NCI-H2196 treated with DMSO at 0.1 percent for 48 hours (cell line): ENCODE measurements around the gene P2RY10.
"Not testable (repeated sequence)": the region's sequence is repeated elsewhere in the genome, so short reads cannot be mapped to it uniquely, and the experiment has no call there.

Experiments used
- DNase-seq: peaks from one replicate; lab custom pipeline; 2025; ENCODE audit not compliant: unreplicated experiment; lab: John Stamatoyannopoulos, UW

The P2RY10 gene, protein sequence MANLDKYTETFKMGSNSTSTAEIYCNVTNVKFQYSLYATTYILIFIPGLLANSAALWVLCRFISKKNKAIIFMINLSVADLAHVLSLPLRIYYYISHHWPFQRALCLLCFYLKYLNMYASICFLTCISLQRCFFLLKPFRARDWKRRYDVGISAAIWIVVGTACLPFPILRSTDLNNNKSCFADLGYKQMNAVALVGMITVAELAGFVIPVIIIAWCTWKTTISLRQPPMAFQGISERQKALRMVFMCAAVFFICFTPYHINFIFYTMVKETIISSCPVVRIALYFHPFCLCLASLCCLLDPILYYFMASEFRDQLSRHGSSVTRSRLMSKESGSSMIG

GRCh38 chrX:78945186-78945912, at the start of gene P2RY10:
Gene P2RY10, plus strand, starts transcription at chrX:78945391. Its CDS starts 15,130 bp downstream, at chrX:78960521.
- DNase-seq, result no peak

- DNase-seq, result no peak
These were observed 22.4 kb upstream of the P2RY10 start for GRCh38 chrX:78922754-78923153.

- no peak for DNase-seq
These were observed 21.8 kb upstream of the P2RY10 start for GRCh38 chrX:78923198-78924015.

DNA sequence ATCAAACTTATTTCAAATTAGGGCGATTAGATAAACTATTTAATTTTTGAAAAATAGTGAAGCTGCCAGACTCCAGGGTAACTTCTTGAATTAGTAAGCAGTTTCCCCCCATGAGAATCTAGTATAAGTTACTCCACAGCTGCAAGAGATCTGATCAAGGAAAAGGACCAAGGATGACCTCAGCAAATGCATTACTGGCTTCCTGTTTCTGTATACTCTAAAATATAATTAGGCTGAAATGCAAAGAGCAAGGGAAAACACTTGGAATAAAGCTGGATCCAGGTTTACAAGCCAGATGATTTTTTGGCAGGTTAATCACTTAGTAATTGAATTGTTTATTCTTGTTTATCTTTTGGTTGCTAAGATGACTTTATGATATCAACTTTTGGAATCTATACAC, 13.4 kb upstream of the P2RY10 start:
- DNase-seq, result no peak

GRCh38 chrX:78934866-78935265, 10.3 kb upstream of the P2RY10 start:
- DNase-seq, result no peak

GRCh38 chrX:78944351-78944750, 840 bp upstream of the P2RY10 start:
- no peak for DNase-seq

- DNase-seq, result no peak
These were observed 1.2 kb downstream of the P2RY10 start for GRCh38 chrX:78946178-78946931.

DNA sequence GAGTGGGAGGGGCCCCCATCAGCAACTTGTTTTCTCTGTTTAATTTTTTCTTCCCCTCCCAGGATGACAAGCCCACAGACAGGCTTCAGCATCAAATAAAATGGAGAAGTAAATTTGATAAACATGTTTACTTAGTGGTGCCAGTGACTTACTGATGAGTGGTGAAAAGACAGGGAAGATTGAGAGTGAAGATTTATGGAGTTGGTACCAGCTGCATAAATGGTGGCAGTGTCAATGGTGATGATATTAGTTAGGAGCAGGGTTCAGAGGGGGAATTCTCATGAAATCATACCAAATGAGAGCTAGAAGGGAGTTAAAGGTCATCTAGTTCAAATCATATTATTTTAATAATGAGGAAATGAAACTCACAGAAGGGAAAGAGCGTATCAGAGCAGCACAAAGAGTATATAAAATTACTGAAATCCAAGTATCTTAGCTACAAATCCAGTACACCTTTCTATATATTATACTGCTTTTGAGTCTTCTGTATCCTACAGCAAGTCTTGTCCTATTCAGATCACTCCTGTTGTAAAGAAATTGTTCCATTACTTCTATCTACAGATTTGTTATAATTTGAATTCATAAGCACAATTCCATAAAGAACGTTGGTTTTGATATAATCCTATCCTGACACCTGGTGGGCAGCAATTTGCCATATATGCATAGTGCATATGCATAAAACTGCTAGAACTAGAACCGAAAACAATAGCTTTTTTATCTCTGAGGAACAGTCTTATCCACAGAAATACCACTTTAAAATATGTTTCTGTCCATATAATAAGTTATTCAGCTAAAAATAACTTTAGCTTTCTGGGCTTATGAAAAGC, 5.0 kb downstream of the P2RY10 start:
- no peak for DNase-seq

- DNase-seq, result no peak
These were observed 12.0 kb downstream of the P2RY10 start for GRCh38 chrX:78957049-78957767.

DNA sequence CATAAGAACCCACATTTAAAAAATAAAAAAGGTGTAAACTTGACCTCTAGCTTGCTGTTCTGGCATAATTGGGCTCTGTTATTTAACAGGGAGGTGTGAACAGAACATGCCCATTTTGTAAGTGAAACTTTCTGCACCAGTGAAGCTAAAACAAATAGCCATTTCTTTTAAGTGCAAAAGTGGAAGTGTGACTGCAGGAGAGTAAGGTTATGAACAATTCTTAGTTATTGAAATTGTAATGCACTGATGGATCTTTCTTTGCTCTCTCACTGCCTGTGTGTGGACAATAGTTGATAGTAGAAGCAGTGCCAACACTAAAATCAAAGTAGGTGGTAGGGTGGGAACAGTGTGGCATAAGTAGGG, 12.6 kb downstream of the P2RY10 start:
- DNase-seq, result no peak

GRCh38 chrX:78958419-78959116, 13.4 kb downstream of the P2RY10 start:
- no peak for DNase-seq

GRCh38 chrX:78960888-78961287, 15.7 kb downstream of the P2RY10 start:
- no peak for DNase-seq

- no peak for DNase-seq
These were observed 19.4 kb downstream of the P2RY10 start for GRCh38 chrX:78964598-78964997.

DNA sequence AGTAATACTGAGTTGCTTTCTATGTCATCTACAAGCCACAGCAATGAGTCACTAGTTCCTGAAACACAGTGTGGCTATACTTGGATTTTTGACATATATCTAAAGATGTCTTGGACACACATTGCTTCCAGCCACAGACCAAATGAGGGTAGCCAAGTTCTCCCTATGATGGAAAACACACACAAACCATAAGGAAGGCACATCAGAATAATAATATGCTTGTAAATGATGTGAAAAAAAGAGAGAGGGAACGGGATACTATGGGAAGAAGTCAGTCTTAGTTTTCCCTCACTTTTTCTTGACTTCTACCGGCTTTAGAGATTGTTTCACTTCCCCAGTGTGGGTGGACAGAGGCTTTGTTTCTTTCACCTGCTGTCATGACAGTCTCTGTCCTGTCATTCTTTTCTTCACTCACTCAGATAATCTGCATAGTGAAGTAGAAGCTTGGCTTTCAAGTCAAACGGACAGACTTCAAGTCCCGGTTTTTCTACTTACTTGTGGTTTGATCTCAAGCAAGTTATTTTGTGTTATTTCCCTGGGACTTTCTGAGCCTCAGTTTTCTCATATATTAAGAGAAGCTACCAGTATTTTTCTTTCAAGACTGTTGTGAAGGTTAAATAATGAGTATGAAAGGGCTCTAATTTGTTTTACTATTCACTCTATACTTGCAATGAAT, 34.7 kb downstream of the P2RY10 start:
- DNase-seq, result no peak

GRCh38 chrX:78989349-78989748, 44.2 kb downstream of the P2RY10 start:
- no peak for DNase-seq

- DNase-seq, result no peak
These were observed 52.8 kb downstream of the P2RY10 start for GRCh38 chrX:78997870-78998558.

DNA sequence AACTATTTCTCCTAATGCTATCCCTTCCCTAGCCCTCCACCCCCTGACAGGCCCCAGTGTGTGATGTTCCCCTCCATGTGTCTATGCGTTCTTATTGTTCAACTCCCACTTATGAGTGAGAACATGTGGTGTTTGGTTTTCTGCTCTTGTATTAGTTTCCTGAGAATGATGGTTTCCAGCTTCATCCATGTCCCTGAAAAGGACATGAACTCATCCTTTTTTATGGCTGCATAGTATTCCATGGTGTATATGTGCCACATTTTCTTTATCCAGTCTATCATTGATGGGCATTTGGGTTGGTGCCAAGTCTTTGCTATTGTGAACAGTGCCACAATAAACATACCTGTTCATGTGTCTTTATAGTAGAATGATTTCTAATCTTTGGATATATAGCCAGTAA, 62.3 kb downstream of the P2RY10 start:
- DNase-seq, result not testable (repeated sequence)
